DOHH2 (cell line): ENCODE results near the gene FRG2.
"Not testable (repeated sequence)": the region's sequence is repeated elsewhere in the genome, so short reads cannot be mapped to it uniquely, and the experiment has no call there.

Experiments used
- H3F3A ChIP-seq: fragments of 200-600 bp; sonication (generic), shearing (Covaris generic); 2 replicates; pipeline ENCODE4 v1.6.0; 2016; ENCODE audit warnings: antibody characterized with exemption, mild to moderate bottlenecking; ENCODE audit not compliant: control insufficient read depth, insufficient read depth
- H3K27ac ChIP-seq: fragments of 200-600 bp; sonication (generic); 2 replicates; pipeline ENCODE4 v1.5.1; 2014; ENCODE audit warnings: low read depth, mild to moderate bottlenecking, low read length, moderate library complexity
- H3K27me3 ChIP-seq: fragments of 200-600 bp; sonication (generic); 2 replicates; pipeline ENCODE4 v1.6.1; 2014; ENCODE audit warnings: mild to moderate bottlenecking, low read length, mixed read lengths; ENCODE audit not compliant: control insufficient read depth
- H3K36me3 ChIP-seq: fragments of 200-600 bp; sonication (generic); 2 replicates; pipeline ENCODE4 v1.6.1; 2014; ENCODE audit warnings: mild to moderate bottlenecking, low read length, moderate library complexity, mixed read lengths; ENCODE audit not compliant: control insufficient read depth
- H3K4me1 ChIP-seq: fragments of 200-600 bp; sonication (generic); 2 replicates; pipeline ENCODE4 v1.6.1; 2014; ENCODE audit warnings: mild to moderate bottlenecking, low read length, mixed read lengths; ENCODE audit not compliant: control insufficient read depth
- H3K4me2 ChIP-seq: fragments of 200-600 bp; sonication (generic); 2 replicates; pipeline ENCODE4 v1.6.0; 2014; ENCODE audit warnings: mild to moderate bottlenecking, low read length, moderate library complexity
- H3K4me3 ChIP-seq: fragments of 200-600 bp; sonication (generic); 2 replicates; pipeline ENCODE4 v1.5.1; 2014; ENCODE audit warnings: mild to moderate bottlenecking, low read length, mixed read lengths
- H3K79me2 ChIP-seq: fragments of 200-600 bp; sonication (generic); 2 replicates; pipeline ENCODE4 v1.6.1; 2014; ENCODE audit warnings: mild to moderate bottlenecking, low read length, mixed read lengths; ENCODE audit not compliant: control insufficient read depth
- H3K9me2 ChIP-seq: fragments of 200-600 bp; sonication (generic); replicated peaks from 2 replicates; pipeline ENCODE4 v1.6.1; 2014; ENCODE audit warnings: mild to moderate bottlenecking, low read length, mixed read lengths; ENCODE audit not compliant: control insufficient read depth
- H3K9me3 ChIP-seq: fragments of 200-600 bp; sonication (generic); 2 replicates; pipeline ENCODE4 v1.6.1; 2014; ENCODE audit warnings: antibody characterized with exemption, low read length, mixed read lengths; ENCODE audit not compliant: control insufficient read depth, insufficient read depth
- H4K20me1 ChIP-seq: fragments of 200-600 bp; sonication (generic); 2 replicates; pipeline ENCODE4 v1.6.0; 2014; ENCODE audit warnings: low read depth, mild to moderate bottlenecking, antibody characterized with exemption, low read length, moderate library complexity; ENCODE audit not compliant: control insufficient read depth, insufficient read depth
- CTCF ChIP-seq: fragments of 200-600 bp; sonication (generic); IDR thresholded peaks from one replicate; pipeline ENCODE4 v1.5.1; 2014; ENCODE audit warnings: antibody characterized with exemption, mild to moderate bottlenecking, low read depth, low read length; ENCODE audit not compliant: poor library complexity, severe bottlenecking
- EZH2phosphoT487 ChIP-seq: fragments of 200-600 bp; sonication (generic); IDR thresholded peaks from 2 replicates; pipeline ENCODE4 v1.6.1; 2017; ENCODE audit warnings: borderline replicate concordance, mild to moderate bottlenecking, antibody characterized with exemption, low read length, moderate library complexity, mixed read lengths

The FRG2 gene

GRCh38 chr4:189988877-189989431 is 38.1 kb downstream of the FRG2 start:
- H3K79me2 ChIP-seq, result no peaks in the 10 kb centered on the region
- no peaks in the 10 kb centered on the region for H3F3A ChIP-seq
- H3K27ac ChIP-seq, result no peak overlapping the region
- H3K36me3 ChIP-seq, result no peaks in the 10 kb centered on the region
- no peaks in the 10 kb centered on the region for H3K9me2 ChIP-seq
- H3K4me2 ChIP-seq, result no peak overlapping the region
- no peaks in the 10 kb centered on the region for H3K4me1 ChIP-seq
- no peak for TF ChIP-seq EZH2phosphoT487
- TF ChIP-seq CTCF, result no peak
- H3K4me3 ChIP-seq, result no peak overlapping the region
- no peaks in the 10 kb centered on the region for H3K27me3 ChIP-seq
- no peaks in the 10 kb centered on the region for H4K20me1 ChIP-seq
- no peaks in the 10 kb centered on the region for H3K9me3 ChIP-seq

DNA sequence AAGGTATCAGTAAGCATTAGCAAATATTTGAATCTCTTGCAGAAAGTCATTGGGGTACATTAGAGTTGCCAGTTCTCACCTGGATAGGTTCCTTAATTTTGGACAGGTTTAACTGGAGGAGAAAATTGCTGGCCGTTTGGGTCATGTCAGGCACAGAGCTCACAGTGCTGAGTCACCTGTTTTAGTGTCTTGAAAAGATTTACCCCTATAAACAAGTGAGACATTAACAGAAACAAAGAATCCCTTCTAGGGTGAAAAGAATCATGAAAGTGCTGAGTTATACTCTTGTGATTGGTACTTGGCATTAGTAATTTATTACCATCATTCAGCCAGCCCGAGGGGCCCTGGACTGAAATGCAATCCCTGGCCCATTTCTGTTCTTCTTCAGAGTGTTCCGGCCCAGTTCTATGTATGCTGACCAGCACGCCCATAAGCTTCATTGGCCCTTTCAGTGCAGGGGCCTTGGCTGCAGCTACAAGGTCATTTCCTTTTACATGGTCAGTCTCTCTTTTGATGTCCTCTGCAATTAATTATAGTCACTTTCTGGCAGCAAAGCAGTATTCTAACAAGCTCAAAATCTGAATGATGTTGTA is 41.3 kb downstream of the FRG2 start:
- H3K36me3 ChIP-seq, H3F3A ChIP-seq, H4K20me1 ChIP-seq, H3K79me2 ChIP-seq, H3K27ac ChIP-seq, H3K27me3 ChIP-seq, H3K4me3 ChIP-seq, H3K9me3 ChIP-seq, H3K4me1 ChIP-seq, H3K9me2 ChIP-seq, H3K4me2 ChIP-seq: not testable (repeated sequence)

GRCh38 chr4:189984661-189985060 is 42.4 kb downstream of the FRG2 start:
- not testable (repeated sequence) for H3K9me2 ChIP-seq, H3K79me2 ChIP-seq, H3K27me3 ChIP-seq, H4K20me1 ChIP-seq, H3K36me3 ChIP-seq, H3K4me3 ChIP-seq, H3K4me1 ChIP-seq, H3K27ac ChIP-seq, H3K9me3 ChIP-seq, H3K4me2 ChIP-seq, H3F3A ChIP-seq

DNA sequence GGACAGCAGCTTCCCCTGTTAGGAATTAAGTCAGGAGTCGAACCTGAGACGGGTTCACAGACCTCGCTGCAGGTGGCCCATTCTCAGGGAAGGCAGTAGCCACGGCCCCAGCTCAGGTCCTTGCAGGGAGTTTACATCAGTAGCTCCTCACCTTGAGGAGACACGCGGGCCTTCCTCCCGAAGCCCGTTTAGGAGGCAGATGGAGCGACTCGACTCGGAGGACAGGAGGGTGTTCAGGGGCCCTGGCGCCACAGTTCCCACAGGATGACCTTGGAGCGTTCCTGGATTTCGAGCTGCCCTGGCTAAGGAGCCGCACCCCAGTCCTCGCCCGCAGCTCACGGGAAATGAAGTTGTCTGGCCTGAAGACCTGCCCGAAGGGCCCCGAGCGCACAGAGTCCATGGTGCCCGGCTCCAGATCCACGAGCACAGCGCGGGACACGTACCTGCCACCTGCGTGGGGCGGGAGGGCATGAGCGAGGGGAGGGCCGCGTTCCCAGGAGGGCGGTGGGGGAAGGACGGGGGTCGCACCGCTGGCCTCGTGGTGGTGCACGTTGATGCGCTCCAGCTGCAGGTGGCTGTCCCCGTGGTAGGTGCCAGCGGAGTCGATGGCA is 43.0 kb downstream of the FRG2 start:
- H3K27me3 ChIP-seq, H3K79me2 ChIP-seq, H3K4me1 ChIP-seq, H3K9me2 ChIP-seq, H3F3A ChIP-seq, H4K20me1 ChIP-seq, H3K36me3 ChIP-seq, H3K4me2 ChIP-seq, H3K9me3 ChIP-seq, H3K27ac ChIP-seq, H3K4me3 ChIP-seq: not testable (repeated sequence)

DNA sequence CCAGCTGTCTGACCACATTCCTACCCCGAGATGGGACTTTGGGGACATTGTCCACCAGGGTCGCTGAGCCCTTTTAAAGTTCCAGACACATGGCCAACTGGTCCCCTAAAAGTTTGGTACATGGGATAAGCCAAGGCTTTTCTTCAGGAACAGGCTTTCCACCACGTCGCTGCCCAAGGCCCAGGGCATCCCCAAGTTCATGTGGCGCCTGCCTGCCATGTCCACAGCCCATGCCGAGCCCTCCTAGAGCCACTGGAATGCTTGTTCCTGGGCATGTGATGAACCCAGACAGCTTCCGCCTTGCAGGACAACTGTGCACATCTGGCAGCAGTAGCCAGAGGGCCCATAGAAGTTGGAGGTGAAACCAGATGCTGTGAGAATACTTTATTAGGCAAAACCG is 45.1 kb downstream of the FRG2 start:
- no peaks in the 10 kb centered on the region for H3K79me2 ChIP-seq
- H3K4me1 ChIP-seq, result no peaks in the 10 kb centered on the region
- no peaks in the 10 kb centered on the region for H3K36me3 ChIP-seq
- no peak overlapping the region for H3K4me2 ChIP-seq
- no peaks in the 10 kb centered on the region for H3K9me3 ChIP-seq
- H3K9me2 ChIP-seq, result no peaks in the 10 kb centered on the region
- no peaks in the 10 kb centered on the region for H3K27me3 ChIP-seq
- H4K20me1 ChIP-seq, result no peaks in the 10 kb centered on the region
- no peak overlapping the region for H3K4me3 ChIP-seq
- no peak overlapping the region for H3K27ac ChIP-seq
- TF ChIP-seq CTCF, result no peak
- no peak for TF ChIP-seq EZH2phosphoT487
- H3F3A ChIP-seq, result no peaks in the 10 kb centered on the region
